AG09309 (cell line): ENCODE measurements around the gene LDLRAD3.

Source experiments
- DNase-seq: peaks from one replicate; pipeline ENCODE4 v3.0.0-alpha.2; 2010; ENCODE audit warnings: low read depth
- H3K4me3 ChIP-seq: 2 replicates; pipeline ENCODE4 v1.5.1; 2011; ENCODE audit warnings: mild to moderate bottlenecking, low read depth, low read length, moderate library complexity; ENCODE audit not compliant: control insufficient read depth
- CTCF ChIP-seq: IDR thresholded peaks from 2 replicates; pipeline ENCODE4 v1.5.1; 2011; ENCODE audit warnings: mild to moderate bottlenecking, low read depth, low read length, inconsistent platforms; ENCODE audit not compliant: insufficient read depth, control insufficient read depth; ENCODE audit errors: missing control alignments

LDLRAD3 gene

GRCh38 chr11:35943713-35944502, at the start of gene LDLRAD3:
TSS of gene LDLRAD3 (plus strand) at chr11:35944062. CDS start at chr11:35944099, 37 bp downstream.
- DNase-seq, result peak; percentile 28
- peak within 1 kb of the TSS; percentile 62 for H3K4me3 ChIP-seq
- TF ChIP-seq CTCF, result no peak

- DNase-seq, result no peak
- no peak overlapping the region for H3K4me3 ChIP-seq
- TF ChIP-seq CTCF, result no peak
Measured at GRCh38 chr11:35897019-35897418, 46.8 kb upstream of the LDLRAD3 start.

GRCh38 chr11:35902961-35903360, 40.9 kb upstream of the LDLRAD3 start:
- no peak for TF ChIP-seq CTCF
- no peak overlapping the region for H3K4me3 ChIP-seq
- DNase-seq, result no peak

GRCh38 chr11:35905646-35906276, 38.1 kb upstream of the LDLRAD3 start:
- TF ChIP-seq CTCF, result no peak
- no peak overlapping the region for H3K4me3 ChIP-seq
- DNase-seq, result no peak

GRCh38 chr11:35906277-35906661, 37.6 kb upstream of the LDLRAD3 start:
- DNase-seq, result no peak
- TF ChIP-seq CTCF, result no peak
- H3K4me3 ChIP-seq, result no peak overlapping the region

GRCh38 chr11:35906681-35907080, 37.2 kb upstream of the LDLRAD3 start:
- TF ChIP-seq CTCF, result no peak
- DNase-seq, result no peak
- no peak overlapping the region for H3K4me3 ChIP-seq
